Left lung (tissue), 10 donors: ENCODE measurements around the gene CYP3A4. TPM values are rescaled to one million over a fixed set of nuclear protein-coding genes. Genes with fewer than 3 reads are reported as not detected.

Experiments
- ATAC-seq: fragments of 200-7000 bp; cut with Tn5 transposase; one replicate; pipeline ENCODE4 v1.9.1; 2020; ENCODE audit warnings: moderate library complexity
- DNase-seq, 4 donors: peaks; one replicate each; pipeline ENCODE4 v3.0.0-alpha.2; 2013 to 2020
- H3K27ac ChIP-seq, 2 donors: fragments of 200-600 bp; sonication (generic) in 1 of 2; one replicate each; pipeline versions ENCODE4 v1.5.0 to v1.8.0; 2020 to 2021
- H3K27me3 ChIP-seq, 2 donors: fragments of 200-600 bp; sonication (generic) in 1 of 2; one replicate each; pipeline versions ENCODE4 v1.5.0 to v1.8.0; 2020 to 2021
- H3K36me3 ChIP-seq, 2 donors: fragments of 200-600 bp; sonication (generic) in 1 of 2; one replicate each; pipeline versions ENCODE4 v1.5.0 to v1.8.0; 2020 to 2021
- H3K4me1 ChIP-seq, 2 donors: fragments of 200-600 bp; one replicate each; pipeline ENCODE4 v1.8.0; 2021
- H3K4me3 ChIP-seq, 2 donors: fragments of 200-600 bp; sonication (generic) in 1 of 2; one replicate each; pipeline versions ENCODE4 v1.5.0 to v1.8.0; 2020 to 2021; ENCODE audit warnings: mild to moderate bottlenecking in 1 of 2
- H3K9me3 ChIP-seq, 2 donors: fragments of 200-600 bp; sonication (generic) in 1 of 2; one replicate each; pipeline versions ENCODE4 v1.5.0 to v1.8.0; 2020 to 2021
- intact Hi-C, 2 donors: fragments of 100-400 bp; cut with DNase I; formaldehyde crosslinking; loops; one replicate each; pipeline versions ENCODE4 v1.11.2 to v1.14.2; 2022
- polyA plus RNA-seq, 6 donors: library from polyadenylated mRNA; unstranded; fragments of 120-200 nt; gene quantifications; one replicate each; pipeline ENCODE4 v1.2.1, GENCODE V29; 2013; ENCODE audit not compliant: insufficient read length in 6 of 6
- total RNA-seq, 2 donors: library from RNA; stranded (reverse); fragmentation: NEBNext Ultra II Directional; extraction: Animal tissue kit (Norgen Biotek cat#: 25700); gene quantifications; one replicate each; pipeline ENCODE4 v1.2.1, GENCODE V29; 2021
- TF ChIP-seq, protein P1 (sequence below), 2 donors: fragments of 200-600 bp; sonication (generic) in 1 of 2; IDR thresholded peaks; one replicate each; pipeline versions ENCODE4 v1.5.0 to v1.8.0; 2021; ENCODE audit warnings: antibody characterized with exemption in 2 of 2
- donor health status: DM: no; HTN: yes; CAD: no.
- donor health status: DM: no; HTN: no; CAD: no.

Gene CYP3A4
- total and polyA plus RNA-seq, 8 donors, result 0.17 to 0.39 (median 0.25) TPM; not detected in 2

GRCh38 chr7:99733003-99733402 lies 51.0 kb downstream of the CYP3A4 start:
- TF ChIP-seq, protein P1, sequence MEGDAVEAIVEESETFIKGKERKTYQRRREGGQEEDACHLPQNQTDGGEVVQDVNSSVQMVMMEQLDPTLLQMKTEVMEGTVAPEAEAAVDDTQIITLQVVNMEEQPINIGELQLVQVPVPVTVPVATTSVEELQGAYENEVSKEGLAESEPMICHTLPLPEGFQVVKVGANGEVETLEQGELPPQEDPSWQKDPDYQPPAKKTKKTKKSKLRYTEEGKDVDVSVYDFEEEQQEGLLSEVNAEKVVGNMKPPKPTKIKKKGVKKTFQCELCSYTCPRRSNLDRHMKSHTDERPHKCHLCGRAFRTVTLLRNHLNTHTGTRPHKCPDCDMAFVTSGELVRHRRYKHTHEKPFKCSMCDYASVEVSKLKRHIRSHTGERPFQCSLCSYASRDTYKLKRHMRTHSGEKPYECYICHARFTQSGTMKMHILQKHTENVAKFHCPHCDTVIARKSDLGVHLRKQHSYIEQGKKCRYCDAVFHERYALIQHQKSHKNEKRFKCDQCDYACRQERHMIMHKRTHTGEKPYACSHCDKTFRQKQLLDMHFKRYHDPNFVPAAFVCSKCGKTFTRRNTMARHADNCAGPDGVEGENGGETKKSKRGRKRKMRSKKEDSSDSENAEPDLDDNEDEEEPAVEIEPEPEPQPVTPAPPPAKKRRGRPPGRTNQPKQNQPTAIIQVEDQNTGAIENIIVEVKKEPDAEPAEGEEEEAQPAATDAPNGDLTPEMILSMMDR (IDR thresholded peaks at IDR 0.05), result no peak
- intact Hi-C loops, result no loop called here

GRCh38 chr7:99731638-99732374 lies 52.2 kb downstream of the CYP3A4 start:
- TF ChIP-seq, protein P1 (IDR thresholded peaks at IDR 0.05), result no peak
- no peak for DNase-seq
- no peak for ATAC-seq

More at GRCh38 chr7:99733003-99733402, 51.0 kb downstream of the CYP3A4 start:
- Histone ChIP-seq H3K36me3 (no peaks in the 10 kb centered on the region), H3K27ac (no peak overlapping the region), H3K4me1 (peaks cover 0 to 8% of the 10 kb centered on the region in 2 donors), H3K9me3 (no peaks in the 10 kb centered on the region), H3K4me3 (no peak overlapping the region), H3K27me3 (no peaks in the 10 kb centered on the region)
- no peak for DNase-seq
- no peak for ATAC-seq

GRCh38 chr7:99730992-99731391 lies 53.0 kb downstream of the CYP3A4 start:
- Histone ChIP-seq H3K4me3 (no peak overlapping the region), H3K9me3 (no peaks in the 10 kb centered on the region), H3K4me1 (peaks cover 0 to 8% of the 10 kb centered on the region in 2 donors), H3K27me3 (no peaks in the 10 kb centered on the region), H3K27ac (no peak overlapping the region), H3K36me3 (no peaks in the 10 kb centered on the region)
- ATAC-seq, result no peak
- intact Hi-C loops, result no loop called here
- DNase-seq, result no peak
- TF ChIP-seq, protein P1 (IDR thresholded peaks at IDR 0.05), result no peak

More at GRCh38 chr7:99731638-99732374, 52.2 kb downstream of the CYP3A4 start:
- Histone ChIP-seq H3K36me3 (no peaks in the 10 kb centered on the region), H3K4me3 (no peak overlapping the region), H3K27me3 (no peaks in the 10 kb centered on the region), H3K9me3 (no peaks in the 10 kb centered on the region), H3K27ac (no peak overlapping the region), H3K4me1 (peaks cover 0 to 8% of the 10 kb centered on the region in 2 donors)
- intact Hi-C loops, result no loop called here

GRCh38 chr7:99730238-99730810 lies 53.7 kb downstream of the CYP3A4 start:
- H3K27ac ChIP-seq, result no peak overlapping the region
- TF ChIP-seq, protein P1 (IDR thresholded peaks at IDR 0.05), result no peak
- no peak overlapping the region for H3K4me3 ChIP-seq
- DNase-seq (no peak), ATAC-seq (peak; percentile 71)
- intact Hi-C loops, result no loop called here
- H3K9me3 ChIP-seq, result no peaks in the 10 kb centered on the region
- no peaks in the 10 kb centered on the region for H3K27me3 ChIP-seq
- no peaks in the 10 kb centered on the region for H3K36me3 ChIP-seq
- peaks cover 0 to 8% of the 10 kb centered on the region in 2 donors for H3K4me1 ChIP-seq

- H3K4me1 ChIP-seq, result peaks cover 0 to 8% of the 10 kb centered on the region in 2 donors
- no peak overlapping the region for H3K4me3 ChIP-seq
- DNase-seq (peak in 2 of 4 donors; percentile 37 to 44), ATAC-seq (peak; percentile 41)
- no peaks in the 10 kb centered on the region for H3K27me3 ChIP-seq
- TF ChIP-seq, protein P1 (IDR thresholded peaks at IDR 0.05), result no peak
- no peaks in the 10 kb centered on the region for H3K36me3 ChIP-seq
- intact Hi-C loops, result no loop called here
- no peak overlapping the region for H3K27ac ChIP-seq
- H3K9me3 ChIP-seq, result no peaks in the 10 kb centered on the region
Observed at GRCh38 chr7:99729486-99730237, 54.3 kb downstream of the CYP3A4 start.
